ENCODE measurements around the gene CBX1. TPM values are rescaled to one million over a fixed set of nuclear protein-coding genes. Genes with fewer than 3 reads are reported as not detected.

CBX1 gene
- total RNA-seq, 2 experiments from 2014 or later = 59.7 to 70.4 TPM

- Histone ChIP-seq H3K9me3 (ENCODE audit: low read length) (no peaks in the 10 kb centered on the region), H3K4me1 (ENCODE audit: insufficient read depth, low read length, poor library complexity, severe bottlenecking) (peaks cover 32% of the 10 kb centered on the region), H3K4me2 (ENCODE audit: low read length) (peak overlapping the region; percentile 84), H3K9me2 (ENCODE audit: insufficient read depth, low read length) (no peaks in the 10 kb centered on the region), H2AFZ (ENCODE audit: low read length) (peak overlapping the region; percentile 76), H3K79me2 (ENCODE audit: insufficient read depth, low read depth, low read length) (no peaks in the 10 kb centered on the region), H3K27ac (ENCODE audit: low read depth, low read length, poor library complexity, severe bottlenecking) (no peak overlapping the region), H3K4me3 (ENCODE audit: low read depth, low read length, poor library complexity, severe bottlenecking) (peak overlapping the region; percentile 61), H4K20me1 (ENCODE audit: insufficient read depth, low read length) (no peaks in the 10 kb centered on the region), H3K36me3 (ENCODE audit: insufficient read depth, low read length) (no peaks in the 10 kb centered on the region)
- POLR2A ChIA-PET = no interaction called here
- DNase-seq (ENCODE audit: low spot score) = no peak
- CTCF ChIA-PET (ENCODE audit: unreplicated experiment) = no interaction called here
- BruUV-seq (replicated peaks) = no TSS peak
- no peak for TF ChIP-seq EZH2phosphoT487 (IDR thresholded peaks at IDR 0.05; ENCODE audit: borderline replicate concordance, low read depth, low read length)
- TF ChIP-seq CTCF (conservative IDR thresholded peaks at IDR 0.05; ENCODE audit: low read length) = no peak
- intact Hi-C loops (cut with micrococcal nuclease; ENCODE audit: unreplicated experiment) = no loop called here
Observed at GRCh38 chr17:48022901-48023300, 78.4 kb downstream of the CBX1 start.

GRCh38 chr17:48021934-48022333 is 79.3 kb downstream of the CBX1 start:
- no peak overlapping the region for H3K27ac ChIP-seq (ENCODE audit: low read depth, low read length, poor library complexity, severe bottlenecking)
- H3K4me2 ChIP-seq (ENCODE audit: low read length) = no peak overlapping the region
- ChIA-PET POLR2A (interaction anchor here (0.6 kb wide), 2 partner anchors 261 to 266 kb away, joined by 3 read pairs; no protein-coding TSS in a partner anchor), CTCF (ENCODE audit: unreplicated experiment) (no interaction called here)
- H2AFZ ChIP-seq (ENCODE audit: low read length) = no peak overlapping the region
- H3K36me3 ChIP-seq (ENCODE audit: insufficient read depth, low read length) = no peaks in the 10 kb centered on the region
- intact Hi-C loops (cut with micrococcal nuclease; ENCODE audit: unreplicated experiment) = no loop called here
- H3K9me2 ChIP-seq (ENCODE audit: insufficient read depth, low read length) = no peaks in the 10 kb centered on the region
- H3K79me2 ChIP-seq (ENCODE audit: insufficient read depth, low read depth, low read length) = no peaks in the 10 kb centered on the region
- no peak for DNase-seq (ENCODE audit: low spot score)
- peaks cover 40% of the 10 kb centered on the region for H3K4me1 ChIP-seq (ENCODE audit: insufficient read depth, low read length, poor library complexity, severe bottlenecking)
- H3K4me3 ChIP-seq (ENCODE audit: low read depth, low read length, poor library complexity, severe bottlenecking) = no peak overlapping the region
- no peaks in the 10 kb centered on the region for H3K9me3 ChIP-seq (ENCODE audit: low read length)
- TF ChIP-seq EZH2phosphoT487 (IDR thresholded peaks at IDR 0.05; ENCODE audit: borderline replicate concordance, low read depth, low read length) (no peak), CTCF (conservative IDR thresholded peaks at IDR 0.05; ENCODE audit: low read length) (no peak)
- no peaks in the 10 kb centered on the region for H4K20me1 ChIP-seq (ENCODE audit: insufficient read depth, low read length)
- no TSS peak for BruUV-seq (replicated peaks)

Small RNA genes lying within 50 kb of the gene (microRNA-seq; reads per million reads assigned to microRNA genes)
- gene MIR152 (ENCODE audit: borderline replicate concordance) = 26.5 reads per million, percentile 34 among the genes with 10 or more reads in this experiment

Small RNA genes lying within 50 kb of the gene (small RNA-seq; reads per million reads assigned to genes)
- gene AC004477.2 (not detected), gene MIR152 (not detected), gene RNU6-1201P (0.47 reads per million)

Other genes with a start within 250 kb of the CBX1 start
- 2.3 and 5.8 TPM in 2 replicates for gene SP2, start 205.2 kb downstream of the CBX1 start, total RNA-seq (2014; rRNA removed; shearing (Covaris generic))
- gene SP2, start 205.2 kb downstream of the CBX1 start, total RNA-seq (2022) = 22.1 and 24.1 TPM in 2 replicates
- 14.0 and 14.7 TPM in 2 replicates for gene PNPO, start 159.9 kb downstream of the CBX1 start, total RNA-seq (2014; rRNA removed; shearing (Covaris generic))
- 30.4 and 33.8 TPM in 2 replicates for gene PNPO, start 159.9 kb downstream of the CBX1 start, total RNA-seq (2022)
- not detected in 2 replicates for gene PRR15L, start 143.6 kb downstream of the CBX1 start, total RNA-seq (2014; rRNA removed; shearing (Covaris generic))
- gene PRR15L, start 143.6 kb downstream of the CBX1 start, total RNA-seq (2022) = not detected in 2 replicates
- gene CDK5RAP3, start 130.4 kb downstream of the CBX1 start, total RNA-seq (2014; rRNA removed; shearing (Covaris generic)) = 241 and 312 TPM in 2 replicates
- gene CDK5RAP3, start 130.4 kb downstream of the CBX1 start, total RNA-seq (2022) = 254 and 256 TPM in 2 replicates
- gene COPZ2, start 63.7 kb downstream of the CBX1 start, total RNA-seq (2014; rRNA removed; shearing (Covaris generic)) = 1.2 TPM in 1 of 2 replicates, not detected in the other
- 1.4 and 1.7 TPM in 2 replicates for gene COPZ2, start 63.7 kb downstream of the CBX1 start, total RNA-seq (2022)
- 42.3 and 60.1 TPM in 2 replicates for gene NFE2L1, start 53.1 kb downstream of the CBX1 start, total RNA-seq (2014; rRNA removed; shearing (Covaris generic))
- 106 and 124 TPM in 2 replicates for gene NFE2L1, start 53.1 kb downstream of the CBX1 start, total RNA-seq (2022)
- 6.5 and 12.0 TPM in 2 replicates for gene SNX11, start 6.3 kb upstream of the CBX1 start, total RNA-seq (2014; rRNA removed; shearing (Covaris generic))
- 16.2 and 17.6 TPM in 2 replicates for gene SNX11, start 6.3 kb upstream of the CBX1 start, total RNA-seq (2022)

Measured in OCI-LY7 (cell line).